ENCODE data around the gene GSTO1.
"Not testable (repeated sequence)": the region's sequence is repeated elsewhere in the genome, so short reads cannot be mapped to it uniquely, and the experiment has no call there.

The GSTO1 gene

GRCh38 chr10:104254493-104255310 lies at the start of gene GSTO1:
Gene GSTO1, plus strand, starts transcription at chr10:104254892. Its CDS starts 37 bp downstream, at chr10:104254929.
- peak within 1 kb of the TSS; percentile 66 for H3K4me3 ChIP-seq (ENCODE audit: low read depth, low read length)

- H3K4me3 ChIP-seq (ENCODE audit: low read depth, low read length), result no peak overlapping the region
These were observed 46.0 kb upstream of the GSTO1 start for GRCh38 chr10:104208730-104209129.

- no peak overlapping the region for H3K4me3 ChIP-seq (ENCODE audit: low read depth, low read length)
These were observed 45.0 kb upstream of the GSTO1 start for GRCh38 chr10:104209575-104210198.

- no peak overlapping the region for H3K4me3 ChIP-seq (ENCODE audit: low read depth, low read length)
These were observed 38.1 kb upstream of the GSTO1 start for GRCh38 chr10:104216631-104217030.

- no peak overlapping the region for H3K4me3 ChIP-seq (ENCODE audit: low read depth, low read length)
These were observed 35.9 kb upstream of the GSTO1 start for GRCh38 chr10:104218751-104219150.

- H3K4me3 ChIP-seq (ENCODE audit: low read depth, low read length), result no peak overlapping the region
These were observed 34.2 kb upstream of the GSTO1 start for GRCh38 chr10:104220522-104220921.

GRCh38 chr10:104223304-104223703 lies 31.4 kb upstream of the GSTO1 start:
- no peak overlapping the region for H3K4me3 ChIP-seq (ENCODE audit: low read depth, low read length)

GRCh38 chr10:104230490-104230889 lies 24.2 kb upstream of the GSTO1 start:
- no peak overlapping the region for H3K4me3 ChIP-seq (ENCODE audit: low read depth, low read length)

GRCh38 chr10:104231784-104232612 lies 22.7 kb upstream of the GSTO1 start, which contains the start of gene CFAP43:
Gene CFAP43, minus strand, starts transcription at chr10:104232364. Its CDS starts 118 bp downstream, at chr10:104232246.
- H3K4me3 ChIP-seq (ENCODE audit: low read depth, low read length), result peak within 1 kb of the TSS; percentile 92

- peak overlapping the region; percentile 92 for H3K4me3 ChIP-seq (ENCODE audit: low read depth, low read length)
These were observed 22.0 kb upstream of the GSTO1 start for GRCh38 chr10:104232613-104233102.

- H3K4me3 ChIP-seq (ENCODE audit: low read depth, low read length), result no peak overlapping the region
These were observed 20.9 kb upstream of the GSTO1 start for GRCh38 chr10:104233817-104234216.

GRCh38 chr10:104234934-104235333 lies 19.8 kb upstream of the GSTO1 start:
- no peak overlapping the region for H3K4me3 ChIP-seq (ENCODE audit: low read depth, low read length)

- no peak overlapping the region for H3K4me3 ChIP-seq (ENCODE audit: low read depth, low read length)
These were observed 18.9 kb upstream of the GSTO1 start for GRCh38 chr10:104235801-104236200.

GRCh38 chr10:104240078-104240477 lies 14.6 kb upstream of the GSTO1 start:
- H3K4me3 ChIP-seq (ENCODE audit: low read depth, low read length), result no peak overlapping the region

- H3K4me3 ChIP-seq (ENCODE audit: low read depth, low read length), result no peak overlapping the region
These were observed 12.1 kb upstream of the GSTO1 start for GRCh38 chr10:104242545-104242944.

GRCh38 chr10:104243009-104243408 lies 11.7 kb upstream of the GSTO1 start:
- not testable (repeated sequence) for H3K4me3 ChIP-seq (ENCODE audit: low read depth, low read length)

- no peak overlapping the region for H3K4me3 ChIP-seq (ENCODE audit: low read depth, low read length)
These were observed 11.2 kb upstream of the GSTO1 start for GRCh38 chr10:104243512-104243911.

- no peak overlapping the region for H3K4me3 ChIP-seq (ENCODE audit: low read depth, low read length)
These were observed 9.5 kb upstream of the GSTO1 start for GRCh38 chr10:104245066-104245632.

GRCh38 chr10:104246976-104247375 lies 7.7 kb upstream of the GSTO1 start:
- no peak overlapping the region for H3K4me3 ChIP-seq (ENCODE audit: low read depth, low read length)

- no peak overlapping the region for H3K4me3 ChIP-seq (ENCODE audit: low read depth, low read length)
These were observed 7.1 kb upstream of the GSTO1 start for GRCh38 chr10:104247513-104248146.

All from iPS-11a (cell line).